MM.1S (cell line): Measurements from ENCODE around the gene ASXL1.
A peak's percentile ranks its signal among the peaks of the same experiment; 100 is the strongest.

Experiments
- EZH2phosphoT487 ChIP-seq: fragments of 300-600 bp; sonication (generic); IDR thresholded peaks from 2 replicates; pipeline ENCODE4 v1.6.1; 2018; ENCODE audit warnings: antibody characterized with exemption, low read length
- TF ChIP-seq, protein P1 (sequence below): fragments of 300-600 bp; sonication (generic); IDR thresholded peaks from 2 replicates; pipeline ENCODE4 v1.5.1; 2016; ENCODE audit warnings: antibody characterized with exemption, low read length, mixed read lengths

DNA sequence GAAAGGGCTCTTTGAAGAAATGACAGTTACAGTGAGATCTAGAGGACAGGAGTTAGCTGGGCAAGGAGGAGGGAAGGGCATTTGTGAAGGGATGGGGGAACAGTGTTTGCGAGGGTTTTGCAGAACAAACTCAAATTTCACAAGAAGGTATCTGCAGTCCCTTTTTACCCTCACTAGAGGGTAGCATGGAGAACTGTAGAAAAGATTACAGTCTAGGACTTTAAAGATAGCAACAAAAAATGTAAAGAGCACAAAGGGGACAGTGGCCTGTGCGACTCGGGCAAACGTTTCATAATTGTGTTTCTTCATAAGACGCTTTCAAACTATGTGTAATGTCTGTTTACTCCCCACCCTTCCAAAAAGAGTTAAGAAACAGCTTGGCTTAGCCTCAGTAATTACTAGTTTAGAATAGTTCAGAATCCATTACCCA lies 21.2 kb upstream of the ASXL1 start:
- TF ChIP-seq, protein P1, sequence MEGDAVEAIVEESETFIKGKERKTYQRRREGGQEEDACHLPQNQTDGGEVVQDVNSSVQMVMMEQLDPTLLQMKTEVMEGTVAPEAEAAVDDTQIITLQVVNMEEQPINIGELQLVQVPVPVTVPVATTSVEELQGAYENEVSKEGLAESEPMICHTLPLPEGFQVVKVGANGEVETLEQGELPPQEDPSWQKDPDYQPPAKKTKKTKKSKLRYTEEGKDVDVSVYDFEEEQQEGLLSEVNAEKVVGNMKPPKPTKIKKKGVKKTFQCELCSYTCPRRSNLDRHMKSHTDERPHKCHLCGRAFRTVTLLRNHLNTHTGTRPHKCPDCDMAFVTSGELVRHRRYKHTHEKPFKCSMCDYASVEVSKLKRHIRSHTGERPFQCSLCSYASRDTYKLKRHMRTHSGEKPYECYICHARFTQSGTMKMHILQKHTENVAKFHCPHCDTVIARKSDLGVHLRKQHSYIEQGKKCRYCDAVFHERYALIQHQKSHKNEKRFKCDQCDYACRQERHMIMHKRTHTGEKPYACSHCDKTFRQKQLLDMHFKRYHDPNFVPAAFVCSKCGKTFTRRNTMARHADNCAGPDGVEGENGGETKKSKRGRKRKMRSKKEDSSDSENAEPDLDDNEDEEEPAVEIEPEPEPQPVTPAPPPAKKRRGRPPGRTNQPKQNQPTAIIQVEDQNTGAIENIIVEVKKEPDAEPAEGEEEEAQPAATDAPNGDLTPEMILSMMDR, result peak; percentile 45
- no peak for TF ChIP-seq EZH2phosphoT487
